SK-N-MC (cell line): ENCODE results near the gene RTP3.

ENCODE experiments used
- EZH2 ChIP-seq: fragments of 200-600 bp; sonication (generic); IDR thresholded peaks from one replicate; pipeline ENCODE4 v1.6.1; 2017; ENCODE audit warnings: antibody characterized with exemption
- POLR2AphosphoS5 ChIP-seq: IDR thresholded peaks from 2 replicates; pipeline ENCODE4 v1.6.1; 2012; ENCODE audit warnings: mild to moderate bottlenecking, low read depth, low read length, borderline replicate concordance

DNA sequence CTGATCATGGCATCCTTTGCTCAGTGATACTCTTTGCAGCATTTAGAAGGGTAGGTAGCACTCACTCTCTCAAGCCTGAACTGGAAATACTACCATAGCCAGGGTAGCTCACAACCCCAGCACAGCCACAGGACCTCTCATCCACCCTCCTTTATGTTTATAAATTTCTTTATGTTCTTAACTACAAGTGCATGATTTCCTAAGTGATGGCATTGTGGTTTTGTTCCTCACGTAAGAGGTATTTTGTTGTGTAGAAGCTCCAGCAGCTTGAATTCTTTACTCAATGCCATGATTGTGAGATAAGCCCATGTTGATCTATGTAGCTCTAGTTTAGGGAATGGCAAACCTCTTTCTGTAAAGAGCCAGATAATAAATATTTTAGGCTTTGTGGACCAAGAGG is 7.9 kb upstream of the RTP3 start:
- TF ChIP-seq POLR2AphosphoS5 (no peak), EZH2 (no peak)
